Measurements from ENCODE around the gene ASB6. TPM values are rescaled to one million over a fixed set of nuclear protein-coding genes. Genes with fewer than 3 reads are reported as not detected.

Gene ASB6
- total and polyA plus RNA-seq, 7 donors: 6.3 to 20.2 (median 8.9) TPM

GRCh38 chr9:129612815-129613519 lies 29.0 kb downstream of the ASB6 start:
- H3K4me3 ChIP-seq: no peak overlapping the region
- no peak for DNase-seq
- TF ChIP-seq CTCF (IDR thresholded peaks at IDR 0.05): no peak
- no peak overlapping the region for H3K27ac ChIP-seq
- ATAC-seq: no peak
- H3K27me3 ChIP-seq (ENCODE audit: insufficient read depth in 3 of 3, low read length in 2 of 3): no peaks in the 10 kb centered on the region
- no peaks in the 10 kb centered on the region for H3K9me3 ChIP-seq
- 66 to 77% (median 69%) methylated on average over 13 to 15 of the region's 15 CpGs for WGBS, 3 donors
- H3K4me1 ChIP-seq: peaks cover 8% of the 10 kb centered on the region
- no peaks in the 10 kb centered on the region for H3K36me3 ChIP-seq (ENCODE audit: insufficient read depth in 1 of 2, low read depth in 1 of 2)
- intact Hi-C loops (cut with DNase I): loop anchor here in 1 of 2 donors (5.0 kb wide), 1 partner anchor 441 kb away; no protein-coding TSS in a partner anchor

DNA sequence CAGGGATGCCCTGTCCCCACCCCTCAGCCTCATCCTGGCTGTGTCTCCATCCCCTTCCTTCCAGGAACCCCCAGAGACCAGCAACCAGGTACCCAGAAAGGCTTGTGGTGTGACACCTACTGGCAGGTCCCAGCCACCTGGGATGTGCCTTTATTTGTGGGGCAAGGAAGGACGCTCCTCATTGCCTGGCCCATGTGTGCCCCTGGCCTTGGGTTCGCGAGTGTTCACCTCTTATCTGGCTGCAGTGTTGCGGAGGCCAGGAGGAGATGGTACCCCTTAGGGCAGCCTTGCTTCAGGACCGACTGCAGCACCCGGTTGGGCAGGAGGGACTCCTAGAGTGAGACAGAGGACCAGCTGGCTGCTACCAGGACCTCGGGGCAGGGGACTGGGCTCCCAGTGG lies 29.8 kb downstream of the ASB6 start:
- ATAC-seq (no peak), DNase-seq (no peak)

DNA sequence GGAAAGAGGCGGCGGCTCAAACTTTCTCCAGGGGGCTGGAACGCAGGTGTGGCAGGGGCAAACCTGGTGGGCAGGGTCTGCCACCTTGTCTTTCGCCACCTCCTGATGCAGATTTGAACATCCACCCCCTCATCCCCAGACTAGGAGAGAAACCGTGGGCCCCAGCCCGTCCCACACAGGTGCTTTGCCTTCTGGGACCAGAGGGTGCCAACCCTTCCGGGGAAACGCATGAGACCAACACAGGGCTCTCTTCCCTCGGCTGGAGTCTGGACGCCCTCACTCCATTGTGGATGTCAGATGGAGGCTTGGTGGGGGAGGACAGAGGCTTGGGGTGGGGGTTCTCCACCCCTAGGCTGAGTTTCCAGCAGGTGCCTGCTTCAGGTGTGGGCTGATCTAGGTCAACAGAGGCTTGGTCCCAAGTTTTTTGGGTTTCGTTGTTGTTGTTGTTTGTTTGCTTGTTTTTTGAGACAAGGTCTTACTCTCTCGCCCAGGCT lies 30.6 kb downstream of the ASB6 start:
- H3K27me3 ChIP-seq (ENCODE audit: insufficient read depth in 3 of 3, low read length in 2 of 3): no peaks in the 10 kb centered on the region
- no peaks in the 10 kb centered on the region for H3K9me3 ChIP-seq
- DNase-seq (no peak), ATAC-seq (no peak)
- H3K4me1 ChIP-seq: peaks cover 13% of the 10 kb centered on the region
- H3K36me3 ChIP-seq (ENCODE audit: insufficient read depth in 1 of 2, low read depth in 1 of 2): no peaks in the 10 kb centered on the region
- intact Hi-C loops (cut with DNase I): loop anchor here (2.0 to 5.0 kb wide), 2 partner anchors 439 to 473 kb away; no protein-coding TSS in a partner anchor
- H3K4me3 ChIP-seq: peak overlapping the region; percentile 73
- 25 to 29% (median 28%) methylated on average over 12 of the region's 12 CpGs for WGBS, 3 donors
- no peak overlapping the region for H3K27ac ChIP-seq
- no peak for TF ChIP-seq CTCF (IDR thresholded peaks at IDR 0.05)

More for the DNA sequence above, 29.8 kb downstream of the ASB6 start:
- Histone ChIP-seq H3K36me3 (ENCODE audit: insufficient read depth in 1 of 2, low read depth in 1 of 2) (no peaks in the 10 kb centered on the region), H3K27me3 (ENCODE audit: insufficient read depth in 3 of 3, low read length in 2 of 3) (no peaks in the 10 kb centered on the region), H3K4me3 (no peak overlapping the region), H3K27ac (no peak overlapping the region), H3K9me3 (no peaks in the 10 kb centered on the region), H3K4me1 (peaks cover 8% of the 10 kb centered on the region)
- intact Hi-C loops (cut with DNase I): loop anchor here in 1 of 2 donors (5.0 kb wide), 1 partner anchor 440 kb away; no protein-coding TSS in a partner anchor
- 65 to 70% (median 69%) methylated on average over 7 of the region's 7 CpGs for WGBS, 3 donors
- no peak for TF ChIP-seq CTCF (IDR thresholded peaks at IDR 0.05)

- ATAC-seq (peak; percentile 71 to 86 (median 81)), DNase-seq (peak; percentile 78 to 87)
- intact Hi-C loops (cut with DNase I): loop anchor here (2.0 to 5.0 kb wide), 2 partner anchors 438 to 472 kb away; no protein-coding TSS in a partner anchor
- Histone ChIP-seq H3K27me3 (ENCODE audit: insufficient read depth in 3 of 3, low read length in 2 of 3) (no peaks in the 10 kb centered on the region), H3K27ac (peak overlapping the region; percentile 74), H3K36me3 (ENCODE audit: insufficient read depth in 1 of 2, low read depth in 1 of 2) (no peaks in the 10 kb centered on the region), H3K9me3 (no peaks in the 10 kb centered on the region), H3K4me1 (peaks cover 18% of the 10 kb centered on the region), H3K4me3 (peak overlapping the region; percentile 73)
- WGBS, 3 donors: 0 to 1% (median 0%) methylated on average over 51 to 66 of the region's 66 CpGs
- peak; percentile 96 for TF ChIP-seq CTCF (IDR thresholded peaks at IDR 0.05)
Measured at GRCh38 chr9:129610473-129611306, 31.3 kb downstream of the ASB6 start.

All from psoas muscle (tissue), 8 donors.